Measurements from ENCODE around the gene ACTN4. TPM values are rescaled to one million over a fixed set of nuclear protein-coding genes. Genes with fewer than 3 reads are reported as not detected.

Gene ACTN4
- total and polyA plus RNA-seq, 2 of the 4 experiments (the other 2 are of a cell fraction) = 541 to 659 TPM

GRCh38 chr19:38661996-38662395 lies 14.5 kb downstream of the ACTN4 start:
- peak overlapping the region; percentile 86 for H3K14ac ChIP-seq (replicated peaks; ENCODE audit: low read depth, low read length)
- peak overlapping the region; percentile 54 for H3K4ac ChIP-seq (ENCODE audit: low read depth, low read length)
- H3K4me1 ChIP-seq (ENCODE audit: control insufficient read depth, insufficient read depth, low read length) = peaks cover 55% of the 10 kb centered on the region
- no CpG with 5 or more reads among the region's 1 CpG for WGBS, 2 experiments (ENCODE audit: extremely low coverage in 2 of 2, insufficient read length in 1 of 2)
- H3K36me3 ChIP-seq (ENCODE audit: control insufficient read depth, insufficient read depth, low read length) = peaks cover 13% of the 10 kb centered on the region
- no peaks in the 10 kb centered on the region for H3K9me3 ChIP-seq (ENCODE audit: control insufficient read depth, insufficient read depth, low read length)
- peaks cover 5 to 67% of the 10 kb centered on the region in 2 experiments; a peak in 3 of 4 replicates for H3K79me1 ChIP-seq (ENCODE audit: low read depth in 1 of 2, low read length in 2 of 2)
- peak overlapping the region; percentile 6; the same call in 1 of the 2 replicates for H3K18ac ChIP-seq (ENCODE audit: low read depth, low read length)
- BruUV-seq (replicated peaks) = no TSS peak
- H3K27ac ChIP-seq (ENCODE audit: insufficient read depth, low read length) = peak overlapping the region; percentile 20; the same call in 1 of the 2 replicates
- peak overlapping the region; percentile 30; the same call in 1 of the 2 replicates for H4K91ac ChIP-seq (ENCODE audit: insufficient read depth, low read depth, low read length)
- no peak overlapping the region for H2AK9ac ChIP-seq (replicated peaks; ENCODE audit: low read depth, low read length, poor library complexity)
- TF ChIP-seq RFX5 (IDR thresholded peaks at IDR 0.05; ENCODE audit: low read depth, low read length) = no peak
- no peak for TF ChIP-seq RCOR1 (IDR thresholded peaks at IDR 0.05; ENCODE audit: insufficient replicate concordance, low read length)
- no peak for TF ChIP-seq BHLHE40 (IDR thresholded peaks at IDR 0.05; ENCODE audit: low read depth, low read length)
- TF ChIP-seq FOS (IDR thresholded peaks at IDR 0.05; ENCODE audit: low read depth, low read length) = no peak
- TF ChIP-seq ELK1 (IDR thresholded peaks at IDR 0.05; ENCODE audit: borderline replicate concordance, low read depth, low read length) = no peak
- TF ChIP-seq POLR2A (IDR thresholded peaks at IDR 0.05; ENCODE audit: low read depth, low read length) = no peak
- dilution Hi-C loops (cut with HindIII; ENCODE audit: low sequenced_read_pairs, unreplicated experiment) = no loop called here
- H3K9ac ChIP-seq (ENCODE audit: low read depth, low read length) = 0 out of 2 replicates have a peak overlapping the region, but pooled peaks have one; percentile 2
- H3K56ac ChIP-seq (ENCODE audit: extremely low read depth, insufficient read depth, low read length) = no peak overlapping the region
- H4K8ac ChIP-seq (ENCODE audit: low read depth in 2 of 2, low read length in 2 of 2) = peak overlapping the region; percentile 21 to 72; a peak in 2 of 4 replicates
- H2AFZ ChIP-seq (replicated peaks; ENCODE audit: low read length, poor library complexity) = no peak overlapping the region
- in situ Hi-C loops (cut with MboI; ENCODE audit: low sequenced_read_pairs) = no loop called here
- H2AK5ac ChIP-seq (ENCODE audit: low read depth, low read length) = peak overlapping the region; percentile 2; the same call in 1 of the 2 replicates
- DNase-seq (no peak), ATAC-seq (ENCODE audit: low read depth) (no peak)
- peak overlapping the region; percentile 72 for H3K23ac ChIP-seq (ENCODE audit: low read depth, low read length)
- H2BK5ac ChIP-seq (ENCODE audit: low read depth, low read length, poor library complexity, severe bottlenecking) = peak overlapping the region; percentile 61
- intact Hi-C loops (cut with micrococcal nuclease) = no loop called here
- H2BK15ac ChIP-seq (ENCODE audit: low read depth, low read length) = peak overlapping the region; percentile 40; the same call in 2 of the 3 replicates
- H4K5ac ChIP-seq (ENCODE audit: low read depth, low read length) = no peak overlapping the region
- peaks cover 54% of the 10 kb centered on the region for H4K20me1 ChIP-seq (ENCODE audit: insufficient read depth, low read length)
- H3K4me2 ChIP-seq (ENCODE audit: low read depth, low read length) = no peak overlapping the region
- peak overlapping the region; percentile 38 for H2BK120ac ChIP-seq (ENCODE audit: low read depth, low read length)
- ChIA-PET CTCF (no interaction called here), POLR2A (ENCODE audit: unreplicated experiment) (interaction anchor here (0.5 kb wide), 1 partner anchor 13 kb away, joined by 3 read pairs; no protein-coding TSS in a partner anchor)
- peak overlapping the region; percentile 27 for H2BK20ac ChIP-seq (ENCODE audit: low read depth, low read length)
- H3K9me1 ChIP-seq (ENCODE audit: insufficient read depth, low read length) = peaks cover 48% of the 10 kb centered on the region
- no peak overlapping the region for H3K4me3 ChIP-seq (ENCODE audit: insufficient read depth, low read depth, low read length)
- no peaks in the 10 kb centered on the region for H3K27me3 ChIP-seq (ENCODE audit: control insufficient read depth, insufficient read depth, low read length)

Measured in IMR-90 (cell line).